MM.1S (cell line): ENCODE results near the gene CCDC28B.

Experiments
- DNase-seq: peaks from one replicate; pipeline ENCODE4 v3.0.0-alpha.2; 2015
- H2AFZ ChIP-seq: fragments of 300-600 bp; sonication (generic); 2 replicates; pipeline ENCODE4 v1.6.0; 2016; ENCODE audit warnings: antibody characterized with exemption, low read length
- H3F3A ChIP-seq: fragments of 300-600 bp; sonication (generic); 2 replicates; pipeline ENCODE4 v1.6.1; 2016; ENCODE audit warnings: mild to moderate bottlenecking, antibody characterized with exemption, low read length, moderate library complexity, mixed read lengths; ENCODE audit not compliant: insufficient read depth
- H3K27ac ChIP-seq: fragments of 300-600 bp; sonication (generic); 2 replicates; pipeline ENCODE4 v1.5.1; 2016; ENCODE audit warnings: mild to moderate bottlenecking, low read length
- H3K27me3 ChIP-seq: fragments of 300-600 bp; sonication (generic); replicated peaks from 2 replicates; pipeline ENCODE4 v1.6.0; 2016; ENCODE audit warnings: low read length; ENCODE audit not compliant: insufficient read depth
- H3K36me3 ChIP-seq: fragments of 300-600 bp; sonication (generic); replicated peaks from 2 replicates; pipeline ENCODE4 v1.6.1; 2016; ENCODE audit warnings: mild to moderate bottlenecking, low read length, mixed read lengths; ENCODE audit not compliant: insufficient read depth
- H3K4me1 ChIP-seq: fragments of 300-600 bp; sonication (generic); 2 replicates; pipeline ENCODE4 v1.6.1; 2016; ENCODE audit warnings: low read length, mixed read lengths
- H3K4me2 ChIP-seq: fragments of 300-600 bp; sonication (generic); 2 replicates; pipeline ENCODE4 v1.6.0; 2016; ENCODE audit warnings: low read depth, low read length
- H3K4me3 ChIP-seq: fragments of 300-600 bp; sonication (generic); 2 replicates; pipeline ENCODE4 v1.5.1; 2016; ENCODE audit warnings: low read length, mixed read lengths
- H3K79me2 ChIP-seq: fragments of 300-600 bp; sonication (generic); 2 replicates; pipeline ENCODE4 v1.6.1; 2016; ENCODE audit warnings: mixed run types, low read length, mixed read lengths
- H3K9ac ChIP-seq: fragments of 300-600 bp; sonication (generic); 2 replicates; pipeline ENCODE4 v1.6.1; 2016; ENCODE audit warnings: low read length, mixed read lengths
- H3K9me2 ChIP-seq: fragments of 300-600 bp; sonication (generic); replicated peaks from 2 replicates; pipeline ENCODE4 v1.6.1; 2016; ENCODE audit warnings: mild to moderate bottlenecking, low read length, mixed read lengths; ENCODE audit not compliant: insufficient read depth
- H3K9me3 ChIP-seq: fragments of 300-600 bp; sonication (generic); replicated peaks from 2 replicates; pipeline ENCODE4 v1.6.1; 2016; ENCODE audit warnings: mild to moderate bottlenecking, low read length, mixed read lengths; ENCODE audit not compliant: insufficient read depth
- H4K20me1 ChIP-seq: fragments of 300-600 bp; sonication (generic); 2 replicates; pipeline ENCODE4 v1.6.1; 2016; ENCODE audit warnings: mild to moderate bottlenecking, low read length, moderate library complexity, mixed read lengths; ENCODE audit not compliant: insufficient read depth
- EZH2 ChIP-seq: fragments of 300-600 bp; sonication (generic); optimal IDR thresholded peaks from 2 replicates; pipeline ENCODE3; 2017; ENCODE audit warnings: low read depth, mild to moderate bottlenecking, antibody characterized with exemption, low read length, mixed read lengths
- EZH2phosphoT487 ChIP-seq: fragments of 300-600 bp; sonication (generic); IDR thresholded peaks from 2 replicates; pipeline ENCODE4 v1.6.1; 2018; ENCODE audit warnings: antibody characterized with exemption, low read length
- TF ChIP-seq, protein P1 (sequence below): fragments of 300-600 bp; sonication (generic); IDR thresholded peaks from 2 replicates; pipeline ENCODE4 v1.5.1; 2016; ENCODE audit warnings: antibody characterized with exemption, low read length, mixed read lengths

Gene CCDC28B

DNA sequence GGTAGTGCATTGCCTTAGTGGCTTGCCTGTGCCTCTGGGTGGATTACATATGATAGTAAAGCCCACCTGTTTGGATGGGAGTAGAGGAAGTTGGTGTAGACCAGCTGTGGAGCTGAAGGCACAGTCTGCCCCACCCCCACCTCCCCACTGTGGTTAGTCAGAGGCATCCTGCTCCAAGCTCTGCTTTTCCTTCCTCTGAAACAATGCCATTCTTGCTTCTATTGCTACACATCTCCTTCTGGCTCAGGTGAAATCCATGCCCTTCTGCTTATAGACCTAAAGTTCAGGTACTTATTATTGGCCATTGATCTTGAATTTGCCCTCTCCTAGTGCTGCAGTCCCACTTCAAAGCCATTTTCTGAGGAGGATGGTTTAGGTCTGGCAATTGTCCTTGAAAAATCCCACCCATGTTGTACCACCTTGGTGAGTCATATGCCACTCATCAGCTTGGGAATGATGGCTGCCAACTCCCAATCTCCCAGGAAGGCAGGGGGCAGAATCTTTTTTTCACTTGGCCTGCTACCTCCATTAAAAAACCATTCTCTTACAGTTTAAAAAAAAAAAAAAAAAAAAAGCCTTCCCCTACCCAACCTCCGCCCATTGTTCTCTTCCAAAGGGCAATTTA lies 27.7 kb upstream of the CCDC28B start:
- H2AFZ ChIP-seq = no peak overlapping the region
- no peak for DNase-seq
- no peak overlapping the region for H3K27ac ChIP-seq
- TF ChIP-seq EZH2 (no peak), EZH2phosphoT487 (no peak)
- TF ChIP-seq, protein P1, sequence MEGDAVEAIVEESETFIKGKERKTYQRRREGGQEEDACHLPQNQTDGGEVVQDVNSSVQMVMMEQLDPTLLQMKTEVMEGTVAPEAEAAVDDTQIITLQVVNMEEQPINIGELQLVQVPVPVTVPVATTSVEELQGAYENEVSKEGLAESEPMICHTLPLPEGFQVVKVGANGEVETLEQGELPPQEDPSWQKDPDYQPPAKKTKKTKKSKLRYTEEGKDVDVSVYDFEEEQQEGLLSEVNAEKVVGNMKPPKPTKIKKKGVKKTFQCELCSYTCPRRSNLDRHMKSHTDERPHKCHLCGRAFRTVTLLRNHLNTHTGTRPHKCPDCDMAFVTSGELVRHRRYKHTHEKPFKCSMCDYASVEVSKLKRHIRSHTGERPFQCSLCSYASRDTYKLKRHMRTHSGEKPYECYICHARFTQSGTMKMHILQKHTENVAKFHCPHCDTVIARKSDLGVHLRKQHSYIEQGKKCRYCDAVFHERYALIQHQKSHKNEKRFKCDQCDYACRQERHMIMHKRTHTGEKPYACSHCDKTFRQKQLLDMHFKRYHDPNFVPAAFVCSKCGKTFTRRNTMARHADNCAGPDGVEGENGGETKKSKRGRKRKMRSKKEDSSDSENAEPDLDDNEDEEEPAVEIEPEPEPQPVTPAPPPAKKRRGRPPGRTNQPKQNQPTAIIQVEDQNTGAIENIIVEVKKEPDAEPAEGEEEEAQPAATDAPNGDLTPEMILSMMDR = no peak
- no peak overlapping the region for H3K9ac ChIP-seq
- H3K9me2 ChIP-seq = no peaks in the 10 kb centered on the region
- H3K4me3 ChIP-seq = no peak overlapping the region
- H3K27me3 ChIP-seq = no peaks in the 10 kb centered on the region
- H3F3A ChIP-seq = no peaks in the 10 kb centered on the region; the same call in 1 of the 2 replicates
- H3K4me2 ChIP-seq = no peak overlapping the region
- H3K79me2 ChIP-seq = no peaks in the 10 kb centered on the region
- H3K9me3 ChIP-seq = no peaks in the 10 kb centered on the region
- no peaks in the 10 kb centered on the region; the same call in 1 of the 2 replicates for H3K36me3 ChIP-seq
- no peaks in the 10 kb centered on the region for H3K4me1 ChIP-seq
- no peaks in the 10 kb centered on the region for H4K20me1 ChIP-seq

DNA sequence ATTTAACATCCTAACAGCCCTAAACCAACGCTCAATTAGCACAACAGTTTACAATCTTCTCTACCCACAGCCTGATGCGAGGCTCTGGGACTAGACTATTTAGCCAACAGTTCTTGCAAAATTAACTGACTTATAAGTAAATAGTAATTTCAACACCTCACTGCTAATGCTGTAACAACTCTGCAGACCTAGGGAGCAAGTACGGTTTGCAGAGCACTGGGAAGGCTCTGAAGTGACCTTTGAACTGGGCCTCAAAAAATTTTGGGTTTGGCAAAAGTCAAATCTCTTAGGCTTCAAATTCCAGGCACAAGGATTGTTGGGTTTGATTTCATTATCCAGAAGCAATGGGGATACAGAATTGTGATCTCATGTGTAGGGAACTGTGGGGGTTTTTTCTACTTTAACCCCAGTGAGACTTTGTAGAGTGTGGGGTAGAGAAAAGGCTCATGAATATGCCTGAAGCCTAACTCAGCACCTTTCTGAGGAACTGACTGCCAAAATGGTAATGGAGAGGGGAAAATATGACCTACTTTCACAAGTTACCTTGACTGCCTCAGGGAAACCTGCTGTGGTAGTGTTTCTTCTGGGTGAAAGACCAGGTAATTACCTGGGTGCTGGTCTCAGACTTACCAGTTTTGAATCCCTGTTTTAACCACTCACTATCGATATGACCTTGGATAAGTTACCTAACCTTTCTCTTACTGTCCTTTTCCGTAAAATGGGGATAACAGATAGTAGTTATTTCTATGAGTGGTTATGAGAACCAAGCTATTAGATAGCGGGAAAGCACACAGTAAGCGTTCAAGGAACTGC lies 21.8 kb upstream of the CCDC28B start:
- H3K36me3 ChIP-seq = peaks cover 5% of the 10 kb centered on the region; the same call in 1 of the 2 replicates
- H3K4me1 ChIP-seq = peaks cover 16% of the 10 kb centered on the region
- H2AFZ ChIP-seq = peak overlapping the region; percentile 96
- H3K9ac ChIP-seq = peak overlapping the region; percentile 95; the same call in 1 of the 2 replicates
- no peak for DNase-seq
- peak overlapping the region; percentile 95 for H3K4me3 ChIP-seq
- 0 out of 2 replicates have a peak overlapping the region, but pooled peaks have one; percentile 80 for H3K27ac ChIP-seq
- peaks cover 14% of the 10 kb centered on the region for H3F3A ChIP-seq
- H4K20me1 ChIP-seq = no peaks in the 10 kb centered on the region
- no peaks in the 10 kb centered on the region for H3K9me3 ChIP-seq
- H3K27me3 ChIP-seq = no peaks in the 10 kb centered on the region
- H3K79me2 ChIP-seq = peaks cover 34% of the 10 kb centered on the region
- no peaks in the 10 kb centered on the region for H3K9me2 ChIP-seq
- H3K4me2 ChIP-seq = peak overlapping the region; percentile 93; the same call in 1 of the 2 replicates
- TF ChIP-seq EZH2phosphoT487 (no peak), EZH2 (no peak)
- TF ChIP-seq, protein P1 = no peak

DNA sequence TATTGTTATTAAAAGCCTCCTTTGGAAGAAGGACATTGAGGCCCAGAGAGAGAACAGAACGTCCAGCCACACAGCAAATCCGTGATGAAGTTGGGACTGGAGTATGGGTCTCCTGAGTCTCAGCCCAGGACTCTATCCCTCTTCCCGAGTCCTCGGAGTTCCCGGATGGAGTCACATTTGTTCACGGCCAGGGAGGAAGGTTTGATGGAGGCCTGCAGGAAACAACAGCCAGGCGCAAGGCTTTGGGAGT lies 21.3 kb upstream of the CCDC28B start:
- Histone ChIP-seq H3K9me3 (no peaks in the 10 kb centered on the region), H3K27me3 (no peaks in the 10 kb centered on the region), H4K20me1 (no peaks in the 10 kb centered on the region), H3K4me3 (peak overlapping the region; percentile 95), H3K4me2 (peak overlapping the region; percentile 93), H3K4me1 (peaks cover 16% of the 10 kb centered on the region), H3K36me3 (peaks cover 8% of the 10 kb centered on the region), H3K79me2 (peaks cover 38% of the 10 kb centered on the region), H2AFZ (peak overlapping the region; percentile 96), H3K9ac (peak overlapping the region; percentile 95; the same call in 1 of the 2 replicates), H3F3A (peaks cover 14% of the 10 kb centered on the region), H3K27ac (peak overlapping the region; percentile 80; the same call in 1 of the 2 replicates), H3K9me2 (no peaks in the 10 kb centered on the region)
- TF ChIP-seq EZH2phosphoT487 (no peak), EZH2 (no peak)
- TF ChIP-seq, protein P1 = no peak
- no peak for DNase-seq
